GM12891 (cell line): ENCODE data around the gene SLC2A11.

Experiments
- PAX5 ChIP-seq: IDR thresholded peaks from 2 replicates; pipeline ENCODE4 v1.6.1; 2011; ENCODE audit warnings: low read length, moderate library complexity, mild to moderate bottlenecking; ENCODE audit not compliant: insufficient read depth, severe bottlenecking
- POLR2A ChIP-seq: IDR thresholded peaks from 2 replicates; pipeline ENCODE4 v1.6.1; 2011; ENCODE audit warnings: low read depth, low read length, control low read depth
- POLR2AphosphoS5 ChIP-seq: IDR thresholded peaks from 2 replicates; pipeline ENCODE4 v1.6.1; 2011; ENCODE audit warnings: low read depth, low read length, control low read depth
- SPI1 ChIP-seq: IDR thresholded peaks from 2 replicates; pipeline ENCODE4 v1.6.1; 2011; ENCODE audit warnings: low read depth, low read length, control low read depth

GRCh38 chr22:23837911-23838680 lies 19.6 kb upstream of the SLC2A11 start:
- TF ChIP-seq POLR2A (no peak), SPI1 (no peak), POLR2AphosphoS5 (no peak), PAX5 (no peak)
